ENCODE results near the gene ALS2. TPM values are rescaled to one million over a fixed set of nuclear protein-coding genes. Genes with fewer than 3 reads are reported as not detected.

ALS2 gene
- total RNA-seq, 1 experiment from 2014 or later: 28.4 TPM

- H4K8ac ChIP-seq (replicated peaks; ENCODE audit: insufficient read length, low read depth, low read length): no peak overlapping the region
- H3K4me2 ChIP-seq (ENCODE audit: insufficient read depth, insufficient read length, low read length): no peak overlapping the region
- H3K27me3 ChIP-seq (ENCODE audit: insufficient read depth, low read length): no peaks in the 10 kb centered on the region
- no peak overlapping the region for H3K4me3 Mint-ChIP-seq
- TF ChIP-seq, protein P1, sequence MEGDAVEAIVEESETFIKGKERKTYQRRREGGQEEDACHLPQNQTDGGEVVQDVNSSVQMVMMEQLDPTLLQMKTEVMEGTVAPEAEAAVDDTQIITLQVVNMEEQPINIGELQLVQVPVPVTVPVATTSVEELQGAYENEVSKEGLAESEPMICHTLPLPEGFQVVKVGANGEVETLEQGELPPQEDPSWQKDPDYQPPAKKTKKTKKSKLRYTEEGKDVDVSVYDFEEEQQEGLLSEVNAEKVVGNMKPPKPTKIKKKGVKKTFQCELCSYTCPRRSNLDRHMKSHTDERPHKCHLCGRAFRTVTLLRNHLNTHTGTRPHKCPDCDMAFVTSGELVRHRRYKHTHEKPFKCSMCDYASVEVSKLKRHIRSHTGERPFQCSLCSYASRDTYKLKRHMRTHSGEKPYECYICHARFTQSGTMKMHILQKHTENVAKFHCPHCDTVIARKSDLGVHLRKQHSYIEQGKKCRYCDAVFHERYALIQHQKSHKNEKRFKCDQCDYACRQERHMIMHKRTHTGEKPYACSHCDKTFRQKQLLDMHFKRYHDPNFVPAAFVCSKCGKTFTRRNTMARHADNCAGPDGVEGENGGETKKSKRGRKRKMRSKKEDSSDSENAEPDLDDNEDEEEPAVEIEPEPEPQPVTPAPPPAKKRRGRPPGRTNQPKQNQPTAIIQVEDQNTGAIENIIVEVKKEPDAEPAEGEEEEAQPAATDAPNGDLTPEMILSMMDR (conservative IDR thresholded peaks at IDR 0.05): no peak
- no peak overlapping the region for H3T11ph ChIP-seq (ENCODE audit: low read length)
- no peak for DNase-seq
- H2BK120ac ChIP-seq (ENCODE audit: low read depth, low read length, poor library complexity, severe bottlenecking): no peak overlapping the region
- no peak overlapping the region for H3K27ac ChIP-seq (ENCODE audit: insufficient read length, low read depth, low read length)
- H3K4ac ChIP-seq (ENCODE audit: low read depth, low read length): no peak overlapping the region
- H3K14ac ChIP-seq (ENCODE audit: insufficient read depth, low read length): no peak overlapping the region
- peaks cover 5% of the 10 kb centered on the region; the same call in 1 of the 2 replicates for H3K4me1 ChIP-seq (ENCODE audit: insufficient read depth, low read length)
- no peak overlapping the region for H3K18ac ChIP-seq (ENCODE audit: insufficient read length, low read depth, low read length)
- no peaks in the 10 kb centered on the region for H3K23me2 ChIP-seq (ENCODE audit: insufficient read length, low read depth, low read length, poor library complexity, severe bottlenecking)
- no peaks in the 10 kb centered on the region for H3K9me3 ChIP-seq (ENCODE audit: control insufficient read depth, low read depth, low read length)
- no CpG with 5 or more reads among the region's 3 CpGs for WGBS (ENCODE audit: extremely low coverage, insufficient read length, low lambda C conversion rate)
- no peak overlapping the region for H3K23ac ChIP-seq (ENCODE audit: insufficient read length, low read depth, low read length)
- H2AFZ ChIP-seq (ENCODE audit: low read length): no peak overlapping the region
- no peak overlapping the region for H2BK15ac ChIP-seq (ENCODE audit: low read depth, low read length)
- H3K79me1 ChIP-seq (ENCODE audit: insufficient read depth, low read depth, low read length, poor library complexity, severe bottlenecking): no peaks in the 10 kb centered on the region
- H4K91ac ChIP-seq (ENCODE audit: insufficient read length, low read depth, low read length): no peak overlapping the region
- H3K27me3 Mint-ChIP-seq (ENCODE audit: low read depth): peaks cover 10% of the 10 kb centered on the region
- no peak overlapping the region for H3K9ac ChIP-seq (ENCODE audit: extremely low read depth, insufficient read length, low read length)
- H2BK5ac ChIP-seq (ENCODE audit: insufficient read length, low read length): no peak overlapping the region
- no peaks in the 10 kb centered on the region; a peak in 1 of 5 replicates for H3K9me3 Mint-ChIP-seq
- no peaks in the 10 kb centered on the region for H3K36me3 Mint-ChIP-seq (ENCODE audit: insufficient read depth in 1 of 3, low read depth in 3 of 3)
- H2BK12ac ChIP-seq (ENCODE audit: insufficient read length, low read depth, low read length): no peak overlapping the region
- no peak overlapping the region for H4K5ac ChIP-seq (ENCODE audit: insufficient read length, low read depth, low read length)
- no peak overlapping the region for H3K27ac Mint-ChIP-seq
- peaks cover 12 to 15% of the 10 kb centered on the region in 2 experiments for H3K4me1 Mint-ChIP-seq
- no peaks in the 10 kb centered on the region for H3K79me2 ChIP-seq (ENCODE audit: insufficient read depth, low read length)
- no peaks in the 10 kb centered on the region for H4K20me1 ChIP-seq (ENCODE audit: control insufficient read depth, insufficient read depth, insufficient read length)
- no peak overlapping the region for H3K56ac ChIP-seq (ENCODE audit: insufficient read length, low read depth, low read length)
- no peak overlapping the region for H2AK5ac ChIP-seq (ENCODE audit: insufficient read length, low read length)
- H2BK20ac ChIP-seq (ENCODE audit: low read depth, low read length, poor library complexity, severe bottlenecking): no peak overlapping the region
These were observed 106.4 kb downstream of the ALS2 start for GRCh38 chr2:201674298-201674697.
